HG03045 (cell line): ENCODE measurements around the gene ABCA3.
"Not testable (repeated sequence)": the region's sequence is repeated elsewhere in the genome, so short reads cannot be mapped to it uniquely, and the experiment has no call there.

Experiments used
- ATAC-seq: cut with Tn5 transposase; IDR thresholded peaks from one replicate; pipeline ENCODE4 v1.9.1; 2021; ENCODE audit warnings: mild to moderate bottlenecking, moderate library complexity; ENCODE audit not compliant: unreplicated experiment

Gene ABCA3

GRCh38 chr16:2282866-2283555 lies 57.5 kb downstream of the ABCA3 start:
- ATAC-seq = no peak

- no peak for ATAC-seq
Measured at GRCh38 chr16:2282262-2282661, 58.3 kb downstream of the ABCA3 start.

DNA sequence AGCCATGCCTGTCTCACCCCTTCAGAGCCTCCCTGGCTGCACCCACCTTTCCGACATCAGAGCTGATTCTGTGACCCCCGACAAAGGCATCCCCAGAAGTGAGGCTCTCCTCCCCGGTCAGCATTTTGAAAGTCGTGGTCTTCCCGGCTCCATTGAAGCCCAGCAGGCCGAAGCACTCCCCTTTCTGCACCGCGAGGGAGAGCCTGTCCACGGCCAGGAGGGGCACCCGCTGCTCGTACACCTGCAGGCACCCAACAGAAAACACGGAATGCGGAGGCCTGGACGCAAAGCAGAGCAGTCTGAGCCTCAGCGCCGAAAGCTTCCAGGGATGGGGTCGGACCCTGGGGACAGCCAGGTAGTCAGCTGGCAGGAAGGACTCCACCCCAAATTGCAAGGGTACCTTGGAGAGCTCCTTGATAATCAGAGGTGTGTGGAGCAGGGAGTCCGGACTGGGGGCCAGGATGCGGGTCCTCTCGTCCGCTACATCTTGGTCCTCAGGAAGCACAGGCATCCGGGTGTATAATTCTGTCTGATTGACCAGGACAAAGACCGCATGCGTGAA lies 59.5 kb downstream of the ABCA3 start:
- no peak for ATAC-seq

DNA sequence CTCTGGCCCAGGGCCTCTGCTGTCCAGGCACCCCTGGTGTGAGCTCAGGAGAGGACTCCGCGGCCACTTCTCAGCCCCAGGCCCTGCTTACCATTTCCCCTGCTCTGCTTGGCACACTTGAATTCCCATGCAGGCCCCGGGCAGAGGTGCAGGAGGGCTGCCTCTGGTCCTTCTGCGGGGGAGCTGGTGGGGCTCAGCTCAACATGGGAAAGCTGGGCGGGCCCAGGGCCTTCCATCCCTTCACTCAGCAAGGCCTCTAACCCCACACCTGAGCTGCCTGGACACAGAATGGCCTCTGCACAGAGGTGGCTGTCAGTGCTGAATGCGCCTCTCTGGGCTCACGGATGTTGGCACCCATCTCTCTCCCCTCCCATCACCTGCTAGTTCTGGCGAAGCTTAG lies 60.1 kb downstream of the ABCA3 start:
- ATAC-seq = no peak

- ATAC-seq = no peak
Measured at GRCh38 chr16:2278956-2279800, 61.4 kb downstream of the ABCA3 start.

- ATAC-seq = no peak
Measured at GRCh38 chr16:2278272-2278608, 62.3 kb downstream of the ABCA3 start.

- ATAC-seq = no peak
Measured at GRCh38 chr16:2277466-2278271, 62.9 kb downstream of the ABCA3 start.

GRCh38 chr16:2276368-2277195 lies 63.9 kb downstream of the ABCA3 start:
- no peak for ATAC-seq

DNA sequence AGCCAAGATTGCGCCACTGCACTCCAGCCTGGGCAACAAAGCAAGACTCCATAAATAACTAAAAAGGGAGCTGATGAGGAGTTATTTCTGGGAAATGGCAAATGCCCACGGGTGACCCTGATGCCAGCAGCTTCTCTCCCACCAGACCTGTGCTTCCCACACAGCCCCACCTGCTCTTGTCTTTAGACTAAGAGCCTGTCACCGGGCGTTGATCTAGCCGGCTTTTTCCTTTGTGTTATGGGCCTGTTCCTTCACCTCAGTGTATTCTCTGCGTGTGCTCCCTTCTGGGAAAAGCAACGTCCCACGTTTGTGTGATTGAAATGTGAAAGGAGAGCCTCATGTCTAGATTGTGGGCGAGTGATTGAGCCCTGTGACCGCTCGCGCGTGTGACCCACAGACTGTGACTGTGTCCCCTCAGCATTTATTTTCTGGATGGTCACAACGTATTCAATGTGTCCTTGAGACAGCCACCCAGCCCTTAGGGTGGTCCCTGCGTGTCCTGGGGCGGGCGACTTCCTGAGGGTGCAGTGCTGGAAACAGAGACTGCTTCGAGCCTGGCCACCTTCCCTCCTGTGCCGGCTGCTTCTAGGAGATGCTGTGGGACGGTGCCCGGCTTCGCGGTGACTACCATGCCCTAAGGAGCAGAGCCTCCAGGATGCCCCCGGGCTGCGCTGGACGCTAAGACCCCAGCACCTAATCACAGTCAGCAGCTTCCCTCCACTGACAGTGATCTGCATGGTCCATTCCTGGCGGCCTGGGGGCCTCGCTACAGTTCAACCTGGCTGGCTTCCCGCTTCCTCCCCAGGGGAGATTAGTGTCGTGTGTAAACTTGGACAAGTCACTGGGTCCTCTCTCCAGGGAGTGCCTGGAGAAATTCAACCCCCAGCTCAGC lies 64.8 kb downstream of the ABCA3 start:
- no peak for ATAC-seq

GRCh38 chr16:2273931-2274330 lies 66.6 kb downstream of the ABCA3 start:
- no peak for ATAC-seq

DNA sequence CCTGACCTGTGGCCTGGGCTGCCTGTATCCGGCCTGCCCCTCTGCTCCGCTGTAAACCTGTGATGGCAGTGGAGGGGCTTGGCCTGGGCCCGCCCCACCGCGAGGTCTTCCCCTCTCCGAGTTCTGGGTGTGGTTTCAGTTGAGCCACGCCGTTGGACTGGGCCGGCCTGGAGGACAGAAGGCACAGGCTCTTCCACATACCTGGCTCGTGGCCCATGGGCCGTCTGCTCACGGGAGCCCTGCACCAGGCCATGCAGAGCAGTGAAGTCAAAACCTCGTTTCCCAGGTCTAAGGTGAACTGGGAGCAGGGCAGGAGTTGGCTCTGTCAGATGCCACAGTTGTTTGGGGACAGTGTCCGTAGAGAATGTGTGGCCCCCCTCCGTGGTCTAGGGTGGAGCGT lies 67.0 kb downstream of the ABCA3 start:
- no peak for ATAC-seq

DNA sequence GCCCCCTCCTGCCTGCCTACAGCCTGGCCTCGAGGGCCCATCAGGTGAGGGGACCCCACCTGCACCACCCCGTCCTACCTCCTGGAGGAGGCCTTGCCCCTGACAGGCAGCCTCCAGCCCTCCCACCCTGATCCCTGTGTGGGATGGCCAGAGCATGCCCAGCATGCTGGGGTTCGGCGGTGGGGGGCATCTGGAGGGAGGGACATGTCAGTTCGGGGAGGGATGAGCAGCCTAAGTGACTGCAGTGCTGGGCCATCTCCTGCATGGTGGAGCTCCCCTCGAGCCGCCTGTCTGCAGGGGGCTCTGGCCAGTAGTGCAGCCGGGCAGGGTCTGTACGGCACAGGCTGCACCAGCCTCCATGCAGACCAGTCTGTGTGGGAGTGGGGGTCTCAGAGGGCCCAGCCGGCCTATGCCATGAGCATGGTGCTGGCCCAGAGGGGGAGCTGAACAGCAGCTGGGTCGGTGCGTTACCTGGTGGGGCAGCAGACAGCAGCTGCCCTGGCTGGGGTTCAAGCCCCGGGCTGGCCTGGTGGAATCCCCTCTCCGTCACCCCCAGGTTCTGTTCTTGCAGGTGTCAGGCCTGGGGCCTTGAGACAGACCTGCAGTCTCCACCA lies 68.6 kb downstream of the ABCA3 start:
- ATAC-seq = no peak

GRCh38 chr16:2270588-2271470 lies 69.7 kb downstream of the ABCA3 start:
- no peak for ATAC-seq

GRCh38 chr16:2270070-2270462 lies 70.5 kb downstream of the ABCA3 start:
- ATAC-seq = no peak

GRCh38 chr16:2267913-2268666 lies 72.4 kb downstream of the ABCA3 start, which contains the start of gene RNPS1:
RNPS1 (minus strand) TSS chr16:2268126; CDS start chr16:2264643, 3,483 bp downstream.
- peak; percentile 76 for ATAC-seq

GRCh38 chr16:2267505-2267912 lies 73.0 kb downstream of the ABCA3 start:
- peak; percentile 63 for ATAC-seq

DNA sequence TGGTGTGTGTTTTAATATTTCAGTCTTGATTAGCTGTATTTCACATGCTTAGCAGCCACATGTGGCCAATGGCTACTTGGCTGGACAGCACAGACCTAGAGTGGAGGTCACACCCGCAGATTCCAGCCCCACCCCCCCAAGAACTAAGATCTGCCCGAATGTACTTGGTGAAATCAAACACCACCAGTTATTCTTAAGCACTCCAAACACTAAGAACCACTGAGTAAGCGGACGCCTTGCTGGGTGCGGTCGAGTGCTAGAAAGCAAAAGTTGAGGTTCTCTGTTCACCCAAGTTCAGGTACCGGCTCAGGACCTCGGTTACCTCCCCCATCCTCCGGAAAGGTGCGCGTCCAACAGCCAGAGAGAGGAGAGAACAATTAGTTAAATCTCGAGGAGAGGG lies 73.6 kb downstream of the ABCA3 start:
- not testable (repeated sequence) for ATAC-seq
